Hepatocyte (in vitro differentiated cells): Measurements from ENCODE around the gene ULK4.

Experiments
- EZH2 ChIP-seq: fragments of 200-600 bp; sonication (generic); IDR thresholded peaks from 2 replicates; pipeline ENCODE4 v1.6.1; 2016; ENCODE audit warnings: antibody characterized with exemption, mild to moderate bottlenecking, borderline replicate concordance
- EZH2phosphoT487 ChIP-seq: fragments of 200-600 bp; sonication (generic); IDR thresholded peaks from one replicate; pipeline ENCODE4 v1.6.1; 2018; ENCODE audit warnings: antibody characterized with exemption, mild to moderate bottlenecking, low read depth, moderate library complexity; ENCODE audit not compliant: unreplicated experiment, severe bottlenecking
- TF ChIP-seq, protein P1 (sequence below): fragments of 200-600 bp; sonication (generic); IDR thresholded peaks from 2 replicates; pipeline ENCODE4 v1.5.1; 2016; ENCODE audit warnings: antibody characterized with exemption, mild to moderate bottlenecking; ENCODE audit not compliant: poor library complexity

DNA sequence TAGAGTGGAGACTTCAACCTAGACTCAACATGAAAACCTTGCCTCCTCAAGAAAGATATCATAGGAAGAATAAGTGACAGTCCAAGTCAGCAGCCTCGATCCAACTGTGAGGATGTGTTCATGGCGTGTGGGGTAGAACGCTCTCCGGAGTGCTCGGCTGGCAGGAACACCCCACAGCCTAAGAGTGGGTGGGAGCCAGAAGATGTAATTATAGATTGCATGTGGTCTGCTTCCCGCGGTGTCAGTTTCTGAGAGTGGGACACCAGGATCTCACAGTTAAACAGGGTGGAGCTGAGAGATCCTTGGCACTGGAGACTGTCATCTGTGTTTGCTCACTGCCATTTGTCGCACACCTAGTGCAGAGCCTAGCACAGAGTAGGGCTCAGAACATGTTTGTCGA, 604.6 kb downstream of the ULK4 start:
- TF ChIP-seq, protein P1, sequence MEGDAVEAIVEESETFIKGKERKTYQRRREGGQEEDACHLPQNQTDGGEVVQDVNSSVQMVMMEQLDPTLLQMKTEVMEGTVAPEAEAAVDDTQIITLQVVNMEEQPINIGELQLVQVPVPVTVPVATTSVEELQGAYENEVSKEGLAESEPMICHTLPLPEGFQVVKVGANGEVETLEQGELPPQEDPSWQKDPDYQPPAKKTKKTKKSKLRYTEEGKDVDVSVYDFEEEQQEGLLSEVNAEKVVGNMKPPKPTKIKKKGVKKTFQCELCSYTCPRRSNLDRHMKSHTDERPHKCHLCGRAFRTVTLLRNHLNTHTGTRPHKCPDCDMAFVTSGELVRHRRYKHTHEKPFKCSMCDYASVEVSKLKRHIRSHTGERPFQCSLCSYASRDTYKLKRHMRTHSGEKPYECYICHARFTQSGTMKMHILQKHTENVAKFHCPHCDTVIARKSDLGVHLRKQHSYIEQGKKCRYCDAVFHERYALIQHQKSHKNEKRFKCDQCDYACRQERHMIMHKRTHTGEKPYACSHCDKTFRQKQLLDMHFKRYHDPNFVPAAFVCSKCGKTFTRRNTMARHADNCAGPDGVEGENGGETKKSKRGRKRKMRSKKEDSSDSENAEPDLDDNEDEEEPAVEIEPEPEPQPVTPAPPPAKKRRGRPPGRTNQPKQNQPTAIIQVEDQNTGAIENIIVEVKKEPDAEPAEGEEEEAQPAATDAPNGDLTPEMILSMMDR = no peak
- TF ChIP-seq EZH2 = no peak
- TF ChIP-seq EZH2phosphoT487 = no peak
